ENCODE data around the gene CCDC33. TPM values are rescaled to one million over a fixed set of nuclear protein-coding genes. Genes with fewer than 3 reads are reported as not detected.

CCDC33 gene
- total RNA-seq, 1 experiment from 2014 or later = 10.6 TPM

GRCh38 chr15:74233851-74234597 lies 2.1 kb upstream of the CCDC33 start (continued):
- TF ChIP-seq ZNF138 (CRISPR knock-in tag; conservative IDR thresholded peaks at IDR 0.05) = no peak
- TF ChIP-seq ZNF671 (CRISPR knock-in tag; IDR thresholded peaks at IDR 0.05) = no peak
- TF ChIP-seq GTF2I (CRISPR knock-in tag; conservative IDR thresholded peaks at IDR 0.05) = no peak
- TF ChIP-seq RORB (CRISPR knock-in tag; IDR thresholded peaks at IDR 0.05) = no peak
- TF ChIP-seq STAT6 (CRISPR knock-in tag; conservative IDR thresholded peaks at IDR 0.05; ENCODE audit: low read depth) = no peak
- TF ChIP-seq, protein P1, sequence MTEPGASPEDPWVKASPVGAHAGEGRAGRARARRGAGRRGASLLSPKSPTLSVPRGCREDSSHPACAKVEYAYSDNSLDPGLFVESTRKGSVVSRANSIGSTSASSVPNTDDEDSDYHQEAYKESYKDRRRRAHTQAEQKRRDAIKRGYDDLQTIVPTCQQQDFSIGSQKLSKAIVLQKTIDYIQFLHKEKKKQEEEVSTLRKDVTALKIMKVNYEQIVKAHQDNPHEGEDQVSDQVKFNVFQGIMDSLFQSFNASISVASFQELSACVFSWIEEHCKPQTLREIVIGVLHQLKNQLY (CRISPR knock-in tag; IDR thresholded peaks at IDR 0.05) = no peak
- TF ChIP-seq NR3C1 (CRISPR knock-in tag; conservative IDR thresholded peaks at IDR 0.05; ENCODE audit: low read depth) = no peak
- TF ChIP-seq HMGA2 (CRISPR knock-in tag; IDR thresholded peaks at IDR 0.05) = no peak

DNA sequence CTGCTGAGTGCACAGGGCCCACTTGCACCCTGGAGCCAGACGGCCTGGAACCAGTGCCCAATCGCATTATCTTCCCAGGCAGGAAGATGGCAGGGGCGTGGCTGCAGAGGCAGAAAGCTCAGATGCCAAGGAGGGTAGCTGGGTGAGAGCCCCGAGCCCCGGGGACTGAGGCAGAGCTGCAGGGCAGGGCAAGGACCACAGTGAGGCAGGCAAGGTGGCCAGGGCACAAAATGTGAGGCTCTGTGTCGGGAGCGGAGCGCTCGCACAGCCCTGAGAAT lies 1.6 kb upstream of the CCDC33 start:
- H3K36me3 Mint-ChIP-seq = no peaks in the 10 kb centered on the region
- H3K4me3 Mint-ChIP-seq = no peak overlapping the region
- H3K27me3 Mint-ChIP-seq (ENCODE audit: low read depth) = peaks cover 41% of the 10 kb centered on the region
- ATAC-seq (no peak), DNase-seq (ENCODE audit: low spot score) (no peak)
- H3K27ac Mint-ChIP-seq = no peak overlapping the region
- no peaks in the 10 kb centered on the region for H3K9me3 Mint-ChIP-seq
- ChIA-PET POLR2A (interaction anchor here (0.7 to 1.6 kb wide), 3 partner anchors 32 to 100 kb away, joined by 3 to 4 read pairs (median 4); partner anchors contain the start of gene STRA6), CTCF (interaction anchor here (1.1 to 2.8 kb wide), 5 partner anchors 14 to 86 kb away, joined by 3 to 18 read pairs (median 5); no protein-coding TSS in a partner anchor)
- peaks cover 21% of the 10 kb centered on the region for H3K4me1 Mint-ChIP-seq
- no peak for TF ChIP-seq JUN (CRISPR knock-in tag; IDR thresholded peaks at IDR 0.05)
- TF ChIP-seq ZNF317 (CRISPR knock-in tag; IDR thresholded peaks at IDR 0.05; ENCODE audit: borderline replicate concordance, low read depth) = no peak
- TF ChIP-seq ZNF671 (CRISPR knock-in tag; IDR thresholded peaks at IDR 0.05) = no peak
- TF ChIP-seq ESRRA (CRISPR knock-in tag; IDR thresholded peaks at IDR 0.05; ENCODE audit: borderline replicate concordance) = no peak
- no peak for TF ChIP-seq ZNF416 (CRISPR knock-in tag; IDR thresholded peaks at IDR 0.05)
- no peak for TF ChIP-seq NFATC4 (CRISPR knock-in tag; IDR thresholded peaks at IDR 0.05)
- TF ChIP-seq ZBTB21 (CRISPR knock-in tag; IDR thresholded peaks at IDR 0.05; ENCODE audit: borderline replicate concordance) = no peak
- TF ChIP-seq GABPB1 (CRISPR knock-in tag; IDR thresholded peaks at IDR 0.05) = no peak
- TF ChIP-seq AR (CRISPR knock-in tag; IDR thresholded peaks at IDR 0.05) = no peak
- TF ChIP-seq, protein P2, sequence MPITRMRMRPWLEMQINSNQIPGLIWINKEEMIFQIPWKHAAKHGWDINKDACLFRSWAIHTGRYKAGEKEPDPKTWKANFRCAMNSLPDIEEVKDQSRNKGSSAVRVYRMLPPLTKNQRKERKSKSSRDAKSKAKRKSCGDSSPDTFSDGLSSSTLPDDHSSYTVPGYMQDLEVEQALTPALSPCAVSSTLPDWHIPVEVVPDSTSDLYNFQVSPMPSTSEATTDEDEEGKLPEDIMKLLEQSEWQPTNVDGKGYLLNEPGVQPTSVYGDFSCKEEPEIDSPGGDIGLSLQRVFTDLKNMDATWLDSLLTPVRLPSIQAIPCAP (CRISPR knock-in tag; IDR thresholded peaks at IDR 0.05) = no peak
- TF ChIP-seq ZNF263 (CRISPR knock-in tag; IDR thresholded peaks at IDR 0.05; ENCODE audit: low read depth) = no peak
- TF ChIP-seq GTF2I (CRISPR knock-in tag; conservative IDR thresholded peaks at IDR 0.05) = no peak
- TF ChIP-seq E2F4 (CRISPR knock-in tag; IDR thresholded peaks at IDR 0.05; ENCODE audit: borderline replicate concordance, low read depth) = no peak
- no peak for TF ChIP-seq HMGA2 (CRISPR knock-in tag; IDR thresholded peaks at IDR 0.05)
- no peak for TF ChIP-seq FOXP1 (CRISPR knock-in tag; IDR thresholded peaks at IDR 0.05; ENCODE audit: borderline replicate concordance)
- no peak for TF ChIP-seq NR1H2 (CRISPR knock-in tag; IDR thresholded peaks at IDR 0.05)

Data from WTC11 (cell line).